ENCODE results near the gene EFNA5.

The EFNA5 gene

DNA sequence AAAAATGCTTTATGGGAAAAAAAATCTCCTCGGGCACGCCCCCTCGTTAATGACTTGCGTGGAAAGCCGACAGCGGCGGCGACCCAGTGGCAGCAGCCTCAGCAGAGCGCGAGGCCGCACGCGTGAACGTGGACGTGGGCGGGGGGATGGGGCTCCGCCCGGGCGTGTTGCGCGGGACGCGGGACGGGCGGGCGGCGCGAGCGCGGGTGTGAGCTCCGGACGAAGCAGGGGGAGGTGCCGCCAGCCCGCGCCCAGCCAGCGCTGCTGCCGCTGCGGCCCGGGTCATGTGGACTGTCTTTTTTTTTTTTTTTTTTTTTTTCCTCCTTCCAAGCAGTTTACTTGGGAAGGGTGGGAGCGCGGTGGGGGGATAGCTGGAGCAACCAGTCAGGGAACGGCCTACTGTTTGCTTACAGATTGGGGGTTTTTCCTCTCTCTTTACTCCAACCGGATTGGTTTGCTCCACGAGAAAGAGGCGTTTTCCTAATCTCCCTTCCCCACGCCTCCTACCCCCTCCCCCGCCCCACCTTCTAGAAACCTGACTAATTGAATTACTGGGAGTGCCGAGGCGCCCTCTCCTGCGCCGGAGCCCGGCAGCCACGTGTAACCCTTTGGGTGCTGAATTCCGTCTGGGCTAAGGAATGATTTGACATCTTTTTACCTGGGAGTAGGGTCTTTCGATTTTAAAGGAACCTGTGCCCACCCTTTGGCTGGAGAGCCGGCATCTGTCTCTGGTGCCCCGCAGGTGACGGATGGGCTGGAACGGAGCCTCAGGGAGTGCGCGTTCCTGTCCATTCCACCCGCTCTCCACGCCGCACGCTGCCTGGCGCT, 1.7 kb upstream of the EFNA5 start:
- no peak for DNase-seq

DNA sequence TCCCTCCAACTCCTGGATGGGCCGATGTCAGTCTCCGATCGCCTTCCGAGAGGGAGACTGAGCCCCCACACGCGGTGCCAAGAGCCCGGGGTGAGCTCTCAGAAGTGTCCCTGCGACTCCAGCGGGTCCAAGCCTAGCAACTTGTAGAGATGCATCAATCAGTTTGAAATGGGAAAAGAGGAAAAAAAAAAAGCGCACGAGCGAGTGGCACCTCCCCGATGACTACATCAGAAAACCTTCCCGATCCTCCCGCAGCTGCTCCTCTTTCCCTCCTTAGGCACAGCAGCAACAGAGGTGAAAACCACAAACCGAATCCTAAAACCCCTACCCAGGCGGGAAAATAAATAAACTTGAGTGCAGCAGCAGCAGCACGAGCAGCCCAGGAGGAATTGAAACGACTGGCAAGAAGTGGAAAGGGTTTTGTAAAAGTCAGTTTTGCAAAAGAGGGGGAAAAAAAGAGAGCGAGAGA, 1.0 kb upstream of the EFNA5 start:
- DNase-seq, result no peak

DNA sequence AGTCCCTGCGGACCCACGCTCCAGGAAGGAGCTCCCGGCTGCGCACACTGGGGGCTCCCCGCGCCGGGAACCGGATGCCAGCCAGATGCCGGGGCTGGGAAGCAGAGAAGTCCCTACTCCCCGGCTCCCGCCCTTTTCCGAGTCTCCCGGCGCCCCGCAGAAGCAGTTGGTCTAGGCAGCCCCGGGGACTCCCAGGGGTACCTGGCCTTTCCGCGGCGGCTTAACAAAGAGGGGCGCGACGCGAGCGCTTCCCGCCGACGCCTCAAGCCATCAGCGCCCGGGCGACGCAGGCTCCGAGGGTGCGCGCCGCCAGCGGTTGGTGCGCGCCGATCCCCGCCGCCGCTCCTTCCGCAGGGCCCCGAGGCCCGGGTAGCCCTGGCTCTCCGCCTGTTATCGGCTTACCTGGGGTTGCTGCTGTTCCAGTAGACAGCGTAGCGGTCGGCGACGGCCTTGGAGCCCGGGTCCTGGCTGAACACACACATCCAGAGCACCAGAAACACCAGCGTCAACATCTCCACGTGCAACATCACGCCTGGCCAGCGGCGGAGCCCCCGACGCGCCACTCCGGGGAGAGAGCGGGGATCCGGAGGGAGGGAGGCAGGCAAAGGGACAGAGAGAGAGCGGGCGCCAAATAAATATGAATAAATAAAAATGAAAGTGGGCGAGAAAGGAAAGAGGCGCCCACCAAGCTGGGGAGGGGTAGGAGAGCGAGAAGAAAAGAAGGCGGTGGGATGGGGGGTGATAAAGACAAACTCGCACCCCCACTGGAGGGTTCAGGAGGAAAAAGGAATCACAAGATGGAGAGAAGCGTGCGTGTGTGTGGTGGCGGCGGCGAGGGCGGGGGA, 428 bp downstream of the EFNA5 start:
- no peak for DNase-seq

DNA sequence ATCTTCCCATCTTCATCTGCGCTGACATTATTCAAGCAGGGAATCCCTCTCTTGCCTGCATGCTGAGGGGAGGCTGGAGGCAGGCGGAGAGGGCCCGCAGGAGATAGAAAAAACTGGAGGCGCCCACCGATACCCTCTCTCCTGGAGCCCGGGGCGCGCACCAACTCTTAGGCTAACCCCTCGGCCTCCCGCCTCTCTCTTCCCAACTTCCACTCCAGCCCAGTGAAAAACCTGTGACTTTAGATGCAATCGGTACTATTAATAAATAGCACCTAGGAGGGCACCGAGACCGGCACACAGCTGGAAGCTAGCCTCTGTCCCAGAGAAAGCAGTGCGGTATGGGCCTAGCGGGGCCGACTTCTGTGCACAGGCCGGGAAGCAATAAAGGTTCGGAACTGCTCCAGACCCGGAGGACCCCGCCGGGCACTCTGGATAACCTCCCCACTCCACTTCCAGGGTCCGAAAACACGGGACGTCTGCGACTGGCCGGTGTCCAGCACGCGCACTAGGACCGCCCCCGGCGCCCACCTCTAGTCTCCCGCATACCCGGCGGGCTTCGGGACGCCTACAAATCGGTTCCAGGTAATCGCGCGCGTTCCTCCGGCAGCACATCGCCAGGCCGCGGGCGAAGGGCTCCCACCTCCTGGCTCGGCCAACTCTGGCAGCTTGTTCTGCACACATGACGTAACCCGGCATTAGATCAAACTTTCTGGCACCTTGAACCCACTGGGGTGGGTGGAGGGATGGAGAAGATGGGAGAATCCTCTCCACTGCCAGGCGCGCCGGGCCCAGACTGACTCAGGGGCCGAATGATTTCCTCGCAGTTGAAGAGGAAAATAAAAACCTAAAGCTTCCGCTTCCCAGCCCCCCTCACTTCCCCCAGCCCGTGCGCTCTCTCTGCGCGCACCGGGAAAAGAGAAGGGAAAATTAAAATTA, 1.4 kb downstream of the EFNA5 start:
- DNase-seq, result no peak

DNA sequence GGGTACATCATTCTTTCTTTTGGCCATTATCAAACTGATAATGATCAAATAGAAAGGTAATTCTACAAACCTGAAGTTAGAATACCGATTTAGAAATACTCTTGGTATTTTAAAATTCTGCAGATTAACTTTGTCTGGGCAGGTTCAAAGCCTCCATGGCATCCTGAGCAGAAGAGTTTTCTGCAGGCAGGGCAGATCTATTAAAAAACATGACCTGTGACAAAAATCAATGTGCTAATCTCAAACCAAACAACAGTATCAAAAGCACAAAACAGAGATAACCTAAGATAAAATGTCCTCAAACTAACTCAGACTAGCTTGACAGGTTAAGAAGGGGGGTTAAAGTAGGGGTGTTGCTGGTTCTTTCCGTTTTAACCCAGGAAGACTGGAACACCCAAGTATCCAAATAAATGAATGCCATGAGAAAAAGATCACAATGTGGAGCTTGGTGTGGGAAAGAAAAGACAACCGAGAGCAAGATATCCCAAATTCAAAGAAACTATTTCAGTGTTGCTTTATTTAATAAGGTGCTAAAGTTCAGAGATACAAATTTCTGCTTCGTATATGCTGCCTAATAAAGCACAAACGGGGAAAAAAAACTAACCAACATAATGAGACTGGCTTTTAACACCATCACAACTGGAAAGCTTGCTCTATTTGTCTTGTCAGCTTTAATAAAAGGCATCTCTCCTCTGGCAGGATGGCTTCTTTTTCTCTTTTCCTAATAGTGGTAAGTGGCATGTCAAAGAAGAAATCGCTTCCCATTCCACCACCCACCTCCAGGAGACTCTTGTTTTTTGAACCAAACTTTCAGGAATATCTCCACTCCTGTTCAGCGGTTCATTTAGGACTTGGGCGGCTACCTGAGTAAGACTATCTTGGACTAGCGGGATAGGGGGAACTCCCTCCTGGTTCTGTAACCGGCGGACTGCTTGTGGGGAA, 2.3 kb downstream of the EFNA5 start:
- no peak for DNase-seq

DNA sequence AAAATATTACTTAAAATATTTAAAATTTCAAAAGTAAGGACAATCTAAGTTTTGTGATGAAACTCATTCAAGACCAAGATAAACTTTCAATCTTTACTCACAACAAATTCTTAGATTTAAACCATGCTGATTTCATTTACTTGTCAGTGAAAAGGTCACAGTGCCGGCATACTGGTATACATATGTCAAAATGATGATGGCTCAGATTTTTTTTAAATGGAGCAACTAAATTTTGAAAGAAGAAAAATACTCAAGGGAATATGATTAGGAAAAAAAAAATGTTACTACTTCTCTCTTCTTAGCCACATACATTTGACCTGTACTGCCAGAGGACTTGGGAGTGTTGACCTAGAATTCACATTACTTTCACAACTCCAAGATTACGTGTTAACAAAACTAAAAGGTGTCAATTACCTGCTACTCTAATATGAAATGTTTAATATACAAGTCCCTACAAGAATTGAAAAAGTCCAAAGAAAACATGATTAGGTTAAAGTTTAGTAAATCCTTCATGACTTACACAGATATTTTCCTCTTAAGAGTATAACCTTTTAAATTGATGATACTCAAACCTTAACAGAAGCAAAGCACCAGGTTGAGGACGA, 4.6 kb downstream of the EFNA5 start:
- no peak for DNase-seq

DNA sequence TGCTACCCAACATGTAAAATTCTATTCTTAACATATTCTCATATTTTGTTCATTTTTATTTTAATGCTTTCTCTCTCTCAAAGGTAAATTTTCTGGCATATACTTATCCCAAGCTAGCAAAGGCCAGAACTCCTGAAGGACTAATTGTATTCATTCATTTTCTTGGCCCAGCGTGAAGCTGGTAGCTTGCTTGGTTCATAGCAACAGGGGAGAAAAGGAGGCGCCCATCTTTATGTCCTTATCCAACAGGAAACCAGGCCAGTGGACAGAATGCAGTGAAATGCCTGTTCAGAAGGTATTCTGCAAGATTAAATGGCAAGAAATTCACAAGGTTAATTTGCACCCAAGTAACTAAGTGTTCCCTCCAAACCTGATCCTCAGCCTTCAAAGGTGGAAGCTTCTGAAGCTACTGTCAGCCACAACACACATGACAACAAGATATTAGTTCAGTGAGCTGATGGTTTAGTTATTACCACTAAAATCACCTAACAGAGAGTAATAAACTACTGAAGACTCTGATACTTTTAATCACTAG, 5.6 kb downstream of the EFNA5 start:
- DNase-seq, result no peak

DNA sequence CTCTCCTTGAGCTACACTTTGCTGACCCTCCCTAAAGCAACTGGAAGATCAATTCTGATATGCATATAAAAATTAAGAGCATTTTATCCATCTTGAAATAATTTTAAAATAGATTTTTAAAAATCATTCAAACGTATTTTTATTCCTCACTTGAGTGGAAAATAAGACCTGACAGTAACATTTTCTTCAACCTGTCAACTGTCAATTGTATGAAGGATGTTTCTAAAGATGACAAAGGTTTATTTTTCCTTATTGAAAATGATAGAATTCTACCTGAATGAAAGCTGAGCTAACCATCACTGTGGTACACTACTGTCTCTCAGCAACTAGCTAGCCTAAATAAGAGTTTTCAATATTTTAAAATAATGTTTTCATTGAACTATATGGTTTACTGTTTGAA, 7.0 kb downstream of the EFNA5 start:
- DNase-seq, result no peak

DNA sequence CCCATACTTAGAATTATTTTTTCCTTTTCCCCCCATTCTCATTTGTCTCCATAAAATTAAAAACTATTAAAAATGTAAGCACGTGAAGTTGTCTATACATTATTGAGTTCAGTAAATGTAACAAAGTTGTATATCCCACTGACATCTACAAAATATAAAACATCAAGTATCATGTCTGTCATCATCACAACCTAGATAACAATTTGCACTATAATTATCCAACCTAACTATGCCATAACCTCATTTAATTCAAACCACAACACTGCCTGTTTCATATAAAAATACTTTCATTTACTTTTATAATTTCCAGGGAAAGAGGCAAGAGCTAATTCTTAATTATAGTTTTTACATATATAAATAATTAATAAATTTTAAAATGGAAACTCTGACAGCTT, 9.1 kb downstream of the EFNA5 start:
- no peak for DNase-seq

DNA sequence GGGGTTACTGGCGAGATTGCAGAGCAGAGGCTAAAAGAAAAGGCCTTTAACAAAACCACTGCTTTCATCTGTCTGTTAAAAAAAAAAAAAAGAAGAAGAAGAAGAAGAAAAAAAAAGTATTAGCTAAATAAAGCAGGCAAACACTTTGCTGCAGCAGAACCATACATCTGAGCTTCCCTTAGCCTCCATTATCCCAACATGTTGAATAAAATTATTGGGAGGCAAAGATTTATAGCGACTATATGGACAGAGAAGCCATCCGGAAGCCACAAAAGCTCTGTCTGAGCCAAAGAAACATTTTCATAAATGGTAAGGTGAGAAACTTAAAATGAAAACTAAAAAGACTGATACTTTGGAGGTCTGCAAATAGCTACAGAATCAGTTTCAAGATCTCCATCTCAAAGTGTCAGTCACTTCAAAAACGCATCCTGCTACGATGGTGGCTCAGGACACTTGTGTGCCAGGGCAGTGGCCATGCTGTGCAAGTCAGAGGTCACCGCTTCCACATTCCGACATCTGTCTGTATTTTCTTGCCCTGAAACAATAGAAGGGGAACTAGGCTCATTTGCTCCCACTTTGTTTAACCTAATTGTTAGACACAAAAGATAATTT, 9.6 kb downstream of the EFNA5 start:
- no peak for DNase-seq

DNA sequence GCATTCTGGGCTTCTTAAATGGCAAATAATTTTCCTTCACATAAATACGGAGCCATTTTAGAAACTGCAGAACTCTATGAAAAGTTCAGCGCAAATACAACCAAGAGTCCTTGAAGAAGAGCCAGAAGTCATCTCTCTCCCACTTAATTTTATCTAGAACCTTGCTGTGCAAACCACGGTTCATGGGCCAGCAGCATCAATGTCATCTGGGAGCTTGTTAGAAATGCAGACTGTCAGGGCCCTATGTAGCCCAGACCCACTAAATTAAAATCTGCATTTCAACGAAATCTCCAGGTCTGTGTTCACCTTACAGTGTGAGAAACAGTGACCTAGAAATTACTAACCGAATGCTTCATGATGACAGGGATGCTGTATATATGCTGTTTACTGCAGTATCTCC, 12.2 kb downstream of the EFNA5 start:
- no peak for DNase-seq

DNA sequence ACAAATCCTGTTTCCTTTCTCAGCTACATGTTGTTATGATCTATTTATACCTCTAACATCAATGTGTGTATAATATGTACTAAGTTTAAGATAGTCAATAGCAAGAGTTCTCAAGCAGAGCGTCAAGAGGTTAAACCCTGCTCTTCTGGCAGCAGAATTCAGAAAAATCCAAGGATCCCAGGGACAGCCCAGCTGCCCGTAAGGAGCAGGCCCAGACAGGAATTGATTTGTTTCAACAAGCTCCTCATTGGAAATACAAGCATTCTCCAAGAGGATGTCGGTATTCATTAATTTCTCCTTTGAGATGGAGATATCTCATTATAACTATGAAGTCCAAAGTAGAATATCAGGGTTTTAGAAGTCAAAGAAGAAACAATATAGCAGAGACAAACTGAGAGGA, 14.9 kb downstream of the EFNA5 start:
- DNase-seq, result no peak

DNA sequence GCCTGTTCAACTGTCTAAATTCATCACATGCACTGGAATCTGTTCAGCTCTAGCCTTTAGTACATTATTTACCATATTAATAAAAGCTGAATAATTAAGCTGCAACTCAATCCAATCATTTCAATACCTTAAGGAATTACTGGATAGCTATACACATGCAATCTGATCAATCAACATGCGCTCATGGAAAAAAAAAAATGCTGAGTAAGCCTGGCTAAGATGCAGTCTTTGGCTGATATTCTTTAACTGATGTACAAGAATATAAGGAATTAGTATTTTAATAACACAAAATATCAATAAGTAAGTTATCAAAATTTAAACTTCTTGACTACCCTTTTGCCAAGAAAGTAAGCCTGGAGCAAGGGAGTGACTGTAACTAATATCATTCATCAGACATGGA, 15.9 kb downstream of the EFNA5 start:
- no peak for DNase-seq

DNA sequence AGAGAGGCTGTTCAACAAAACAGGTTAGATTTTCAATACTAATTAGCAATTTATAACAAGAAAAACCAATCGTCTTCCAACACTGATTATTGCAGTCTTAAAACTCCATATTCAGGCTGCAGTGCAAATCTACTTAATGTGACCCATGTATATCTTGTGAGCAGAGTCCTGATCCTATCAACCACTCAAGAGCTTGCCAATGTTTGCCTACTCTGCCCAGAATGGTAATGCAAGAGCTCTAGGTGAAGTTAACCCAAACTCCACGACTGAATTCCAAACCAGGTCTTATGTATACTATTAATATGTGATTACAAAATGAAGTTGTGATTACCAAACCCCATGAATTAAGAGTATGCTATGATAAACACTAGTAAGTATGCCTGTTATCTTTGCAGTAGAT, 17.1 kb downstream of the EFNA5 start:
- DNase-seq, result no peak

DNA sequence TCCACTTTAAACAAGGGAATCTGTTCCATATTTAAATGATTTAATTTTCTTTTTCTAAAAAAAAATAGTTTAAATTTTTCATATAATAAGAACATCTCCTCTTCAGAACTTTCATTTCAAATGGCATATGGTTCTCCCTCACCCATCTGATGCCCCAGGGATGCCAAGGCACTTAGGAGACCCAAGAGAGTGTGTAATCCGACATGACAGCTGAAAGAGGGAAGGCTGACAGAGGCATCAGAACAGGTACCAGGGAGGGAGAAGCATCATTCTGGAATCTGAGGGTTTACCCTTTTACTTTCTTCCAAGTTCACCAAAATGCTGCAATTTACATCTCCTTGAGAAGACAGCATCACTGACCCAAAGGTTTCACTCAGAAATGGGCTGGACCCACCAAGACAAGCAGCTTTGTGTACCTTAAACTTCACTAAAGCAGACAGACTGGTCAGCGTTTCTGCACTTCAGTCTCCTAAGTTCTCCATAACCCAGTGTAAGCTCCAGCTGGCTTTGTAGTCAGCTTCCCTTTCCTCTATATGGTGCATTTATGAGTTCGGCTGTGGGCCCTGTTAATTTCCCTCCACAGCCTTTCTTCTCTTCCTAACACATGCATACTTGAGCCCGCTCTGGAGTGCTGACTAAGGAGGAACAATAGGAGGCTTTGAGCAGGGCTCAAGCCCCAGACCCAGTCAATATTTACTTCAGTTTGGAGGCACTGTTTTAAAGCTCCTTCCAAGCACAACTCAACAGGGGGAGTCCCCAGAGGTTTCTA, 17.7 kb downstream of the EFNA5 start:
- no peak for DNase-seq

DNA sequence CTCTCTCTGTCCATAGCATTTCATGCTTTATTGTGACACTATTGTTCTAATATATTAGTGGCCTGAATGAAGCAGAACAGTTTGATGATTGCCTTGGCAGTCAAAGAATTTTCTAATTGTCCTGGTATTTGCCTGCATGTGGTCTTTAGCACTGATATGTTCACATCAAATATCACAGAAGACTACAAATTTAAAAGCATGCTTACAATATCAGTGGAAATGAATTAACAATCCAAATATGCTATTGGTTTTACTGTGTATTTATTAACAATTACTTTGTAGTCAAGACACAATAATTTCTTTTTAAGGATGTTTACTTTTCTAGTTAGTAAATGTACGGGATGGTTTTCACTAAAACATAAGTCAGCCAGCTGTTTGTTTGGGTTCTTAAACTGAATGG, 18.3 kb downstream of the EFNA5 start:
- DNase-seq, result no peak

DNA sequence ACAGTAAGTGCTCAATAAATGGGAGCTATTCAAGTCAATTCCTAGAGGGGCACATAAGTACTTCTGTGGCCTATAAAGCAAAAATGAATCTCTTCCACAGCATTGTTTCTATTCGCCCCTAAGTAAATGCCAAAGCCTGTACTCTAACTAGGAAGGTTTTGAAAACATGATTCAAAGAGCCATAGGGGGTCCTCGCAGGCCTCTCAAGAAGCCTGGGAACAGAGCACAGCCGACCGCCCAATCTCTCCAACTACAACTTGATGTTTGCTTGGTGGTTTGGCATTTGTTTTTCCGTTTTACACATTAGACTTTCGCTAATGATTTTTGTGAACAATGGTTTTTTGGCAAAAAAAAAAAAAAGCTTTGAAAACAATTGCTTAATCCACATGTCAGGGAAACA, 19.4 kb downstream of the EFNA5 start:
- DNase-seq, result no peak

DNA sequence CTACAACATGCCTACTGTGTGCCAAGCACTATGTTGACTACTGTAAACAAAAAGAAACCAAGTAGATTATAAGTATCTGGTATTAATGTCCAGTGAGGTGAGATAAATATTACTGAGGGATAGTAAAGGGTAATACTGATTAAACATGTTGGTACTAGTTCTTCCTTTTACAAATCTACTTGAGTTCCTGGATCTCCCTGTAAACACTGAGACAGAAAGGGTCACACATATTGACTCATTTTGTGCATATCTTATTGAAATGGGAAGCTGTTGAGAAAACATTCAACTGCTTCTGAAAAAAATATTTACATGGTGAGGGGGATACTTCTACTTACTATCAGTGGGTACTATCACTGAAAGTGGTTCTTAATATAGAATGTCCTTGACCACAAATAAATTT, 24.3 kb downstream of the EFNA5 start:
- DNase-seq, result no peak

DNA sequence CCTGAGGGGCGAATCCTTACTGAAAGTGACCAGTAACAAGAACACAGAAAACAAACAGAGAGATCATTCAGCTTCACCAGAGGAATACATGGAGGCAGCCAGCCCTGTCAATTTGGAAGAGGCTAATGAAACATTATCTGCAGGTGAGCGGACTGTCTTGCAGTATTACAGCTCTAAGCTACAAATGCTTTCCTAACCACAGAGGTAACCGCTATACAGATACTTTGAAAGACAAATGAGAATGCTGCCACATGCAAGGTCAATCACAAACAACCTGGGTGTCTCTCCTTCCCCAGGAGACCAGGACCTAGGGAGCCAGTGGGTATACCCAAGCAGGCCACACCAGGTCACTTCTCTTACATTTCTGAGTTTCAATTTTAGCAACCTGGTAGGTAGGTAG, 30.2 kb downstream of the EFNA5 start:
- DNase-seq, result no peak

DNA sequence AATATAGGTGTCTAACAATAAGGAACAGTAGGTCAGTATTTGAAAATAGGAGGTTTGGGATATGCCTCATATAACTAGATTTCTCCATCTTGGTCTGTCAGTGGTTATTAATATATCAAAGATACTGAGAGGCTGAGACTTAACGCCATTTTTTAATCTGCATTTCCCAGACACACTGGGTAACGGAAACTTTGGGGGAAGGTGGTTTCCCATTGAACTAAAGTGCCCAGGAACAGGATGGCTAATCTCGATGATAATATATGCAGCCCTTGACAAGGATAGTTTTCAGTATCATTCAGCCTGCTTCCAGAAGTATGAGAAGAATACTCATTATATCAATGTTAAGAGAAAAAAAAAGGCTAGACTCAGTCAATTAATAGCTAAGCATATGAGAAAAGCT, 30.7 kb downstream of the EFNA5 start:
- no peak for DNase-seq
